WTC11 (cell line): ENCODE data around the gene AGAP5. TPM values are rescaled to one million over a fixed set of nuclear protein-coding genes. Genes with fewer than 3 reads are reported as not detected.

Experiments used
- ATAC-seq: fragments of 200-7000 bp; cut with Tn5 transposase; 2 replicates; pipeline ENCODE4 v1.10.0; 2021; ENCODE audit warnings: mild to moderate bottlenecking, moderate library complexity
- CTCF ChIA-PET: fragments of 300-600 bp; sonication (Branson Sonifier 250); formaldehyde crosslinking; loops from one replicate; lab custom pipeline; 2021; ENCODE audit warnings: antibody characterized with exemption; lab: Charles Lee
- POLR2A ChIA-PET: fragments of 350-600 bp; sonication (Branson Sonifier 250); formaldehyde crosslinking; loops from one replicate; lab custom pipeline; 2021; ENCODE audit warnings: antibody characterized with exemption; lab: Charles Lee
- DNase-seq: peaks from one replicate; pipeline ENCODE4 v3.0.0; 2021; ENCODE audit warnings: low spot score
- H3K27ac Mint-ChIP-seq: 2 replicates; pipeline ENCODE4 v1.8.0; 2021; ENCODE audit warnings: mixed read lengths
- H3K27me3 Mint-ChIP-seq: 2 replicates; pipeline ENCODE4 v1.8.0; 2021; ENCODE audit warnings: low read depth, mild to moderate bottlenecking, moderate library complexity, mixed read lengths
- H3K36me3 Mint-ChIP-seq: 2 replicates; pipeline ENCODE4 v1.8.0; 2021; ENCODE audit warnings: mixed read lengths
- H3K4me1 Mint-ChIP-seq: 2 replicates; pipeline ENCODE4 v1.8.0; 2022; ENCODE audit warnings: mixed read lengths
- H3K4me3 Mint-ChIP-seq: 2 replicates; pipeline ENCODE4 v1.8.0; 2021; ENCODE audit warnings: mild to moderate bottlenecking, moderate library complexity, mixed read lengths
- H3K9me3 Mint-ChIP-seq: 2 replicates; pipeline ENCODE4 v1.8.0; 2021; ENCODE audit warnings: mixed read lengths
- AFF4 ChIP-seq: sonication (generic); formaldehyde crosslinking; IDR thresholded peaks from 2 replicates; pipeline ENCODE4 v1.8.1; 2023; ENCODE audit warnings: mild to moderate bottlenecking, missing genetic modification reagents, borderline replicate concordance
- ATF1 ChIP-seq: sonication (generic); formaldehyde crosslinking; IDR thresholded peaks from 2 replicates; pipeline ENCODE4 v1.8.1; 2023; ENCODE audit warnings: mild to moderate bottlenecking, moderate library complexity, missing genetic modification reagents
- CBFB ChIP-seq: sonication (generic); formaldehyde crosslinking; IDR thresholded peaks from 2 replicates; pipeline ENCODE4 v1.8.1; 2022; ENCODE audit warnings: mild to moderate bottlenecking, low read depth, missing genetic modification reagents
- E2F4 ChIP-seq: sonication (generic); formaldehyde crosslinking; IDR thresholded peaks from 2 replicates; pipeline ENCODE4 v1.8.1; 2022; ENCODE audit warnings: low read depth, mild to moderate bottlenecking, moderate library complexity, missing genetic modification reagents, borderline replicate concordance
- ERG ChIP-seq: fragments of 250-450 bp; sonication (Bioruptor Pico); IDR thresholded peaks from 2 replicates; pipeline ENCODE4 v1.8.0; 2021; ENCODE audit warnings: mild to moderate bottlenecking
- FOXJ3 ChIP-seq: sonication (generic); formaldehyde crosslinking; IDR thresholded peaks from 2 replicates; pipeline ENCODE4 v1.9.0; 2021; ENCODE audit warnings: missing genetic modification reagents, mild to moderate bottlenecking, borderline replicate concordance
- FOXP4 ChIP-seq: sonication (generic); formaldehyde crosslinking; IDR thresholded peaks from 2 replicates; pipeline ENCODE4 v1.8.0; 2022; ENCODE audit warnings: mild to moderate bottlenecking, missing genetic modification reagents
- GABPB1 ChIP-seq: sonication (generic); formaldehyde crosslinking; IDR thresholded peaks from 2 replicates; pipeline ENCODE4 v1.8.1; 2023; ENCODE audit warnings: mild to moderate bottlenecking, missing genetic modification reagents
- KAT7 ChIP-seq: sonication (generic); formaldehyde crosslinking; IDR thresholded peaks from 2 replicates; pipeline ENCODE4 v1.8.1; 2023; ENCODE audit warnings: missing genetic modification reagents, mild to moderate bottlenecking, borderline replicate concordance
- RORB ChIP-seq: fragments of 250-450 bp; sonication (Bioruptor Pico); IDR thresholded peaks from 2 replicates; pipeline ENCODE4 v1.9.0; 2021; ENCODE audit warnings: mild to moderate bottlenecking
- SMAD3 ChIP-seq: sonication (generic); formaldehyde crosslinking; IDR thresholded peaks from 2 replicates; pipeline ENCODE4 v1.8.0; 2022; ENCODE audit warnings: missing genetic modification reagents, mild to moderate bottlenecking, borderline replicate concordance
- SMAD4 ChIP-seq: sonication (generic); formaldehyde crosslinking; IDR thresholded peaks from 2 replicates; pipeline ENCODE4 v1.8.0; 2022; ENCODE audit warnings: mild to moderate bottlenecking, missing genetic modification reagents
- SOX15 ChIP-seq: fragments of 250-450 bp; sonication (Bioruptor Pico); IDR thresholded peaks from 2 replicates; pipeline ENCODE4 v1.9.0; 2021; ENCODE audit warnings: mild to moderate bottlenecking
- TP53 ChIP-seq: sonication (generic); formaldehyde crosslinking; IDR thresholded peaks from 2 replicates; pipeline ENCODE4 v1.8.1; 2023; ENCODE audit warnings: mild to moderate bottlenecking, missing genetic modification reagents
- ZBTB43 ChIP-seq: sonication (generic); formaldehyde crosslinking; IDR thresholded peaks from 2 replicates; pipeline ENCODE4 v1.8.1; 2023; ENCODE audit warnings: mild to moderate bottlenecking, missing genetic modification reagents
- ZSCAN18 ChIP-seq: fragments of 250-450 bp; sonication (Bioruptor Pico); IDR thresholded peaks from 2 replicates; pipeline ENCODE4 v2.1.2; 2022; ENCODE audit warnings: mild to moderate bottlenecking, moderate library complexity
- total RNA-seq: library from RNA; stranded (reverse); gene quantifications from 3 replicates; pipeline ENCODE4 v1.2.3, GENCODE V29; 2021

Gene AGAP5
- total RNA-seq, 1 experiment from 2014 or later: 7.5 TPM

GRCh38 chr10:73655990-73656298 lies 42.0 kb downstream of the AGAP5 start, which contains the start of gene SYNPO2L (continued):
- no peak for TF ChIP-seq KAT7 (CRISPR knock-in tag)

GRCh38 chr10:73655257-73655989 lies 42.5 kb downstream of the AGAP5 start:
- no peak overlapping the region for H3K27ac Mint-ChIP-seq
- TF ChIP-seq ZBTB43 (no peak), CBFB (CRISPR knock-in tag) (no peak), KAT7 (CRISPR knock-in tag) (no peak), SOX15 (CRISPR knock-in tag) (no peak), ATF1 (CRISPR knock-in tag) (no peak), TP53 (CRISPR knock-in tag) (no peak), ERG (CRISPR knock-in tag) (no peak), SMAD3 (no peak), FOXJ3 (CRISPR knock-in tag) (no peak), AFF4 (CRISPR knock-in tag) (no peak), ZSCAN18 (no peak), SMAD4 (CRISPR knock-in tag) (no peak), E2F4 (CRISPR knock-in tag) (no peak), GABPB1 (no peak), FOXP4 (CRISPR knock-in tag) (no peak), RORB (CRISPR knock-in tag) (no peak)
- peaks cover 7% of the 10 kb centered on the region; the same call in 1 of the 2 replicates for H3K27me3 Mint-ChIP-seq
- no peak overlapping the region for H3K4me3 Mint-ChIP-seq
- ChIA-PET POLR2A (interaction anchor here (0.6 kb wide), 1 partner anchor 132 kb away, joined by 3 read pairs; no protein-coding TSS in a partner anchor), CTCF (no interaction called here)
- DNase-seq (no peak), ATAC-seq (no peak)
- H3K36me3 Mint-ChIP-seq: no peaks in the 10 kb centered on the region
- H3K4me1 Mint-ChIP-seq: no peaks in the 10 kb centered on the region
- no peaks in the 10 kb centered on the region for H3K9me3 Mint-ChIP-seq
